A549 (cell line): ENCODE measurements around the gene PHLDA1. TPM values are rescaled to one million over a fixed set of nuclear protein-coding genes. Genes with fewer than 3 reads are reported as not detected.

Experiments used
- ATAC-seq, 2 experiments: fragments of 200-7000 bp in 1 of 2; fragments of >200 bp in 1 of 2; cut with Nextera tagmentation in 1 of 2; cut with Tn5 transposase in 1 of 2; 3 replicates each; pipeline versions ENCODE4 v1.8.0 to v1.9.1; 2018 to 2020; ENCODE audit warnings: mild to moderate bottlenecking in 1 of 2, moderate library complexity in 1 of 2
- CTCF ChIA-PET: fragments of 300-600 bp; sonication (Branson Sonifier 250); formaldehyde crosslinking; extraction: SDS; loops from one replicate; lab custom pipeline; 2021; ENCODE audit warnings: antibody characterized with exemption, inconsistent platforms; lab: Yijun Ruan, JAX
- POLR2A ChIA-PET: fragments of 350-600 bp; formaldehyde crosslinking; extraction: SDS; loops from one replicate; lab custom pipeline; 2021; ENCODE audit warnings: antibody characterized with exemption, inconsistent platforms; lab: Yijun Ruan, JAX
- DNase-seq, 2 experiments: peaks; one replicate each; pipeline versions ENCODE4 v3.0.0 to v3.0.0-alpha.2; 2011 to 2016; ENCODE audit warnings: low read depth in 1 of 2, low spot score in 1 of 2
- FAIRE-seq: peaks from 2 replicates; lab custom pipeline; 2011; peaks lifted over from hg19 to GRCh38; lab: Jason Lieb, UNC
- H3K27ac ChIP-seq, 2 experiments: fragments of >200 bp; sonication (Bioruptor Twin); formaldehyde crosslinking; 3 replicates each; pipeline ENCODE4 v1.5.1; 2016 to 2017
- H3K4me1 ChIP-seq: fragments of >200 bp; sonication (Bioruptor Twin); formaldehyde crosslinking; 3 replicates; pipeline ENCODE4 v1.6.1; 2016
- H3K4me2 ChIP-seq: fragments of >200 bp; sonication (Bioruptor Twin); formaldehyde crosslinking; 3 replicates; pipeline ENCODE4 v1.6.1; 2016
- H3K4me3 ChIP-seq: fragments of >200 bp; sonication (Bioruptor Twin); formaldehyde crosslinking; 3 replicates; pipeline ENCODE4 v1.5.1; 2016
- H3K9me3 ChIP-seq: fragments of >200 bp; sonication (Bioruptor Twin); formaldehyde crosslinking; 3 replicates; pipeline ENCODE4 v1.6.1; 2016
- BHLHE40 ChIP-seq: IDR thresholded peaks from 2 replicates; pipeline ENCODE4 v1.6.1; 2012; ENCODE audit warnings: low read depth, low read length, inconsistent platforms
- CEBPB ChIP-seq, 2 experiments: fragments of >200 bp in 1 of 2; sonication (Bioruptor Twin) in 1 of 2; formaldehyde crosslinking in 1 of 2; IDR thresholded peaks; 2 replicates each; pipeline ENCODE4 v1.6.1; 2012 to 2016
- CHD4 ChIP-seq: fragments of 200-600 bp; sonication (generic); IDR thresholded peaks from 2 replicates; pipeline ENCODE4 v1.6.1; 2016; ENCODE audit warnings: antibody characterized with exemption, mild to moderate bottlenecking, borderline replicate concordance
- ELK1 ChIP-seq: fragments of 150-350 bp; IDR thresholded peaks from 2 replicates; pipeline ENCODE4 v1.6.1; 2014; ENCODE audit warnings: low read depth, mild to moderate bottlenecking, low read length
- EP300 ChIP-seq, 2 experiments: fragments of >200 bp; sonication (Bioruptor Twin); formaldehyde crosslinking; IDR thresholded peaks; 2 replicates in 1 of 2; 3 replicates in 1 of 2; pipeline ENCODE4 v1.6.1; 2016 to 2017
- FOSB ChIP-seq: fragments of 250-450 bp; sonication (Bioruptor Pico); IDR thresholded peaks from 2 replicates; pipeline ENCODE4 v1.5.0; 2020; ENCODE audit warnings: mild to moderate bottlenecking, moderate library complexity
- HMGXB4 ChIP-seq: fragments of 250-450 bp; sonication (Bioruptor Pico); IDR thresholded peaks from 2 replicates; pipeline ENCODE4 v1.5.0; 2021; ENCODE audit warnings: mild to moderate bottlenecking, moderate library complexity, borderline replicate concordance
- JUNB ChIP-seq: fragments of >200 bp; sonication (Bioruptor Twin); formaldehyde crosslinking; IDR thresholded peaks from 2 replicates; pipeline ENCODE4 v1.6.1; 2016
- KDM1A ChIP-seq: fragments of 200-600 bp; sonication (generic); IDR thresholded peaks from 2 replicates; pipeline ENCODE4 v1.6.1; 2016; ENCODE audit warnings: low read depth, mild to moderate bottlenecking
- MAFK ChIP-seq: fragments of 450-650 bp; IDR thresholded peaks from 2 replicates; pipeline ENCODE4 v1.6.1; 2014; ENCODE audit not compliant: partially characterized antibody
- MAZ ChIP-seq: fragments of 150-350 bp; IDR thresholded peaks from 2 replicates; pipeline ENCODE4 v1.6.1; 2014; ENCODE audit warnings: antibody characterized with exemption, low read depth, low read length, borderline replicate concordance
- PHF8 ChIP-seq: fragments of 200-600 bp; sonication (generic); IDR thresholded peaks from 2 replicates; pipeline ENCODE4 v1.6.1; 2016; ENCODE audit warnings: low read depth, mild to moderate bottlenecking, antibody characterized with exemption, moderate library complexity, borderline replicate concordance
- POLR2AphosphoS2 ChIP-seq: conservative IDR thresholded peaks from 2 replicates; pipeline ENCODE4 v1.6.1; 2012; ENCODE audit warnings: low read length, improper control_type of control experiment, inconsistent platforms
- RARB ChIP-seq: fragments of 250-450 bp; sonication (Bioruptor Pico); IDR thresholded peaks from 2 replicates; pipeline ENCODE4 v1.8.0; 2021; ENCODE audit warnings: mild to moderate bottlenecking, moderate library complexity
- REST ChIP-seq: fragments of 200-600 bp; sonication (generic); IDR thresholded peaks from 2 replicates; pipeline ENCODE4 v1.6.1; 2016; ENCODE audit warnings: antibody characterized with exemption, mild to moderate bottlenecking, moderate library complexity
- TP53 ChIP-seq: fragments of 250-450 bp; sonication (Bioruptor Pico); IDR thresholded peaks from 2 replicates; pipeline ENCODE4 v1.5.0; 2021; ENCODE audit warnings: mild to moderate bottlenecking, moderate library complexity
- WGBS: methylation state at CpG from one replicate; pipeline ENCODE4 v1.1.6; 2017; ENCODE audit errors: missing lambda C conversion rate; 5-methylcytosine and 5-hydroxymethylcytosine counted together
- polyA plus RNA-seq, 4 experiments: library from polyadenylated mRNA; depleted of rRNA in 3 of 4; stranded (reverse); fragments of >200 nt; fragmentation: RNase III in 1 of 4; extraction: RNeasy Plus Mini Kit Qiagen cat#74134 plus additional on column Dnase treatment in 1 of 4; gene quantifications; 2 replicates in 3 of 4; 3 replicates in 1 of 4; pipeline ENCODE4 v1.2.3, GENCODE V29; 2011 to 2017

The PHLDA1 gene
- polyA plus RNA-seq, 2 of the 4 experiments (the other 2 are of a cell fraction), result 43.1 to 71.6 TPM

- no peaks in the 10 kb centered on the region for H3K9me3 ChIP-seq
- ChIA-PET CTCF (interaction anchor here (0.7 to 1.3 kb wide), 3 partner anchors 14 to 470 kb away, joined by 3 read pairs; no protein-coding TSS in a partner anchor), POLR2A (no interaction called here)
- no peak overlapping the region for H3K4me2 ChIP-seq
- H3K27ac ChIP-seq, result peak overlapping the region; percentile 19 to 76; a peak in 3 of 6 replicates
- ATAC-seq (no peak), FAIRE-seq (no peak), DNase-seq (no peak)
- H3K4me3 ChIP-seq, result no peak overlapping the region
- no peak for TF ChIP-seq REST
- no peak for TF ChIP-seq TP53 (CRISPR knock-in tag)
- no peak for TF ChIP-seq MAFK
- no peak for TF ChIP-seq MAZ
- TF ChIP-seq POLR2AphosphoS2, result no peak
- TF ChIP-seq EP300 (IDR thresholded peaks at IDR 0.05), result no peak
- no peak for TF ChIP-seq ELK1
- TF ChIP-seq FOSB, result no peak
- no peak for TF ChIP-seq KDM1A
- WGBS, result 48% methylated on average over 1 of the region's 1 CpG
- peaks cover 55% of the 10 kb centered on the region for H3K4me1 ChIP-seq
These were observed 34.6 kb downstream of the PHLDA1 start for GRCh38 chr12:75996861-75997447.

- Histone ChIP-seq H3K4me3 (no peak overlapping the region), H3K27ac (peak overlapping the region; percentile 21 to 61; a peak in 2 of 6 replicates), H3K4me1 (peaks cover 62% of the 10 kb centered on the region), H3K9me3 (no peaks in the 10 kb centered on the region), H3K4me2 (no peak overlapping the region)
- no peak for DNase-seq
- TF ChIP-seq CEBPB (IDR thresholded peaks at IDR 0.05) (no peak), CHD4 (no peak), RARB (no peak), ELK1 (no peak), KDM1A (no peak), FOSB (no peak), PHF8 (no peak), EP300 (IDR thresholded peaks at IDR 0.05) (no peak), HMGXB4 (CRISPR knock-in tag) (no peak), JUNB (no peak), BHLHE40 (no peak)
- POLR2A ChIA-PET, result interaction anchor here (0.6 to 0.7 kb wide), 2 partner anchors 12 to 29 kb away, joined by 3 to 7 read pairs; no protein-coding TSS in a partner anchor
- CTCF ChIA-PET, result interaction anchor here (1.0 to 1.4 kb wide), 2 partner anchors 10 to 16 kb away, joined by 3 to 4 read pairs; no protein-coding TSS in a partner anchor
- FAIRE-seq, result no peak
- no peak for ATAC-seq
These were observed 35.9 kb downstream of the PHLDA1 start for GRCh38 chr12:75995691-75996090.
